ENCODE results near the gene PCDH1. TPM values are rescaled to one million over a fixed set of nuclear protein-coding genes. Genes with fewer than 3 reads are reported as not detected.

Gene PCDH1
- total and polyA plus RNA-seq, 2 of the 8 experiments (the other 6 are each of a cell fraction or from before 2014, with no cell fraction given): 101 to 102 TPM

DNA sequence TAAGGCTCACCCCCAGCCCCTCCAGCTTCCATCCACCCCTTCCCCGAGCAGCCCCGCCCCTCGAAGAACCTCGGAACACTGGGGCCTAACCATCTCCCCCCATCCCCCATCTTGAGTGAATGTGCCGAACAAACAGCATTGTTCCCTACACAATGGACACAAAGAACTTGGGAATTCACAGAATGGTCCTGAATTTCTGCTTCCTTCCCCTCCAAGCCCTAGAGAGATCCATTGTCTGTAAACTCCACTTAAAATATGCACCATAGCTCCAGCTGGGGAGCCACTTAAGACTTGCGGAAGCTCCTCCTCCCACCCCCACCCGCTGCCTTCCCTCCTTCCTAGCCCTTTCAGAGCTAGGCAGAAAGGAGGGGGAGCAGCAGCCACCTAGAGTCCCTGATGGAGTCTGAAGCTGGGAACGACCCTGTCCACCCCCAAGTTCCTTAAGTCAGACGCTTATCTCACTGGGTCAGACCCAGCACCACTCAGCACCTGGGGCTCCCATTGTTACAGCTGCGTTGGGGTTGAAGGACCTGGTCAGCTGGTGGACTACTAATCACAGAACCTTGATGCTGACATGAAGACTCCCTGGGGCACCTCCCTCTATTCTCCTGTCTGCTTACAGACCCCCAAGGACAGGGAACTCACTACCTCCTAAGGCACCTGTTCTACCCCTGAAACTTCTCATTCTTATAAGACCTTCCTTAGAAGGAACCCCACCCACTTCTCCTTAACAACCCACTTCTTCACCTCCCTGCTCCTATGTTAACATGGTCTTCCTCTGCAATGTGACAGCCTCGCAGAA is 61.4 kb downstream of the PCDH1 start (continued):
- TF ChIP-seq, protein P1, sequence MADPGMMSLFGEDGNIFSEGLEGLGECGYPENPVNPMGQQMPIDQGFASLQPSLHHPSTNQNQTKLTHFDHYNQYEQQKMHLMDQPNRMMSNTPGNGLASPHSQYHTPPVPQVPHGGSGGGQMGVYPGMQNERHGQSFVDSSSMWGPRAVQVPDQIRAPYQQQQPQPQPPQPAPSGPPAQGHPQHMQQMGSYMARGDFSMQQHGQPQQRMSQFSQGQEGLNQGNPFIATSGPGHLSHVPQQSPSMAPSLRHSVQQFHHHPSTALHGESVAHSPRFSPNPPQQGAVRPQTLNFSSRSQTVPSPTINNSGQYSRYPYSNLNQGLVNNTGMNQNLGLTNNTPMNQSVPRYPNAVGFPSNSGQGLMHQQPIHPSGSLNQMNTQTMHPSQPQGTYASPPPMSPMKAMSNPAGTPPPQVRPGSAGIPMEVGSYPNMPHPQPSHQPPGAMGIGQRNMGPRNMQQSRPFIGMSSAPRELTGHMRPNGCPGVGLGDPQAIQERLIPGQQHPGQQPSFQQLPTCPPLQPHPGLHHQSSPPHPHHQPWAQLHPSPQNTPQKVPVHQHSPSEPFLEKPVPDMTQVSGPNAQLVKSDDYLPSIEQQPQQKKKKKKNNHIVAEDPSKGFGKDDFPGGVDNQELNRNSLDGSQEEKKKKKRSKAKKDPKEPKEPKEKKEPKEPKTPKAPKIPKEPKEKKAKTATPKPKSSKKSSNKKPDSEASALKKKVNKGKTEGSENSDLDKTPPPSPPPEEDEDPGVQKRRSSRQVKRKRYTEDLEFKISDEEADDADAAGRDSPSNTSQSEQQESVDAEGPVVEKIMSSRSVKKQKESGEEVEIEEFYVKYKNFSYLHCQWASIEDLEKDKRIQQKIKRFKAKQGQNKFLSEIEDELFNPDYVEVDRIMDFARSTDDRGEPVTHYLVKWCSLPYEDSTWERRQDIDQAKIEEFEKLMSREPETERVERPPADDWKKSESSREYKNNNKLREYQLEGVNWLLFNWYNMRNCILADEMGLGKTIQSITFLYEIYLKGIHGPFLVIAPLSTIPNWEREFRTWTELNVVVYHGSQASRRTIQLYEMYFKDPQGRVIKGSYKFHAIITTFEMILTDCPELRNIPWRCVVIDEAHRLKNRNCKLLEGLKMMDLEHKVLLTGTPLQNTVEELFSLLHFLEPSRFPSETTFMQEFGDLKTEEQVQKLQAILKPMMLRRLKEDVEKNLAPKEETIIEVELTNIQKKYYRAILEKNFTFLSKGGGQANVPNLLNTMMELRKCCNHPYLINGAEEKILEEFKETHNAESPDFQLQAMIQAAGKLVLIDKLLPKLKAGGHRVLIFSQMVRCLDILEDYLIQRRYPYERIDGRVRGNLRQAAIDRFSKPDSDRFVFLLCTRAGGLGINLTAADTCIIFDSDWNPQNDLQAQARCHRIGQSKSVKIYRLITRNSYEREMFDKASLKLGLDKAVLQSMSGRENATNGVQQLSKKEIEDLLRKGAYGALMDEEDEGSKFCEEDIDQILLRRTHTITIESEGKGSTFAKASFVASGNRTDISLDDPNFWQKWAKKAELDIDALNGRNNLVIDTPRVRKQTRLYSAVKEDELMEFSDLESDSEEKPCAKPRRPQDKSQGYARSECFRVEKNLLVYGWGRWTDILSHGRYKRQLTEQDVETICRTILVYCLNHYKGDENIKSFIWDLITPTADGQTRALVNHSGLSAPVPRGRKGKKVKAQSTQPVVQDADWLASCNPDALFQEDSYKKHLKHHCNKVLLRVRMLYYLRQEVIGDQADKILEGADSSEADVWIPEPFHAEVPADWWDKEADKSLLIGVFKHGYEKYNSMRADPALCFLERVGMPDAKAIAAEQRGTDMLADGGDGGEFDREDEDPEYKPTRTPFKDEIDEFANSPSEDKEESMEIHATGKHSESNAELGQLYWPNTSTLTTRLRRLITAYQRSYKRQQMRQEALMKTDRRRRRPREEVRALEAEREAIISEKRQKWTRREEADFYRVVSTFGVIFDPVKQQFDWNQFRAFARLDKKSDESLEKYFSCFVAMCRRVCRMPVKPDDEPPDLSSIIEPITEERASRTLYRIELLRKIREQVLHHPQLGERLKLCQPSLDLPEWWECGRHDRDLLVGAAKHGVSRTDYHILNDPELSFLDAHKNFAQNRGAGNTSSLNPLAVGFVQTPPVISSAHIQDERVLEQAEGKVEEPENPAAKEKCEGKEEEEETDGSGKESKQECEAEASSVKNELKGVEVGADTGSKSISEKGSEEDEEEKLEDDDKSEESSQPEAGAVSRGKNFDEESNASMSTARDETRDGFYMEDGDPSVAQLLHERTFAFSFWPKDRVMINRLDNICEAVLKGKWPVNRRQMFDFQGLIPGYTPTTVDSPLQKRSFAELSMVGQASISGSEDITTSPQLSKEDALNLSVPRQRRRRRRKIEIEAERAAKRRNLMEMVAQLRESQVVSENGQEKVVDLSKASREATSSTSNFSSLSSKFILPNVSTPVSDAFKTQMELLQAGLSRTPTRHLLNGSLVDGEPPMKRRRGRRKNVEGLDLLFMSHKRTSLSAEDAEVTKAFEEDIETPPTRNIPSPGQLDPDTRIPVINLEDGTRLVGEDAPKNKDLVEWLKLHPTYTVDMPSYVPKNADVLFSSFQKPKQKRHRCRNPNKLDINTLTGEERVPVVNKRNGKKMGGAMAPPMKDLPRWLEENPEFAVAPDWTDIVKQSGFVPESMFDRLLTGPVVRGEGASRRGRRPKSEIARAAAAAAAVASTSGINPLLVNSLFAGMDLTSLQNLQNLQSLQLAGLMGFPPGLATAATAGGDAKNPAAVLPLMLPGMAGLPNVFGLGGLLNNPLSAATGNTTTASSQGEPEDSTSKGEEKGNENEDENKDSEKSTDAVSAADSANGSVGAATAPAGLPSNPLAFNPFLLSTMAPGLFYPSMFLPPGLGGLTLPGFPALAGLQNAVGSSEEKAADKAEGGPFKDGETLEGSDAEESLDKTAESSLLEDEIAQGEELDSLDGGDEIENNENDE (IDR thresholded peaks at IDR 0.05; ENCODE audit: insufficient replicate concordance, low read length): peak; percentile 69
- TF ChIP-seq BCL11A (IDR thresholded peaks at IDR 0.05; ENCODE audit: low read depth in 2 of 2, low read length in 2 of 2) (peak in 1 of 2 experiments; percentile 64), CTBP2 (IDR thresholded peaks at IDR 0.05; ENCODE audit: borderline replicate concordance, insufficient read depth, insufficient read length, low read length) (peak; percentile 78), TBP (IDR thresholded peaks at IDR 0.05; ENCODE audit: low read depth, low read length) (peak; percentile 58; the same call in 1 of the 2 replicates), TAF7 (optimal IDR thresholded peaks at IDR 0.05; ENCODE audit: borderline replicate concordance, low read depth, low read length) (no peak), SUZ12 (IDR thresholded peaks at IDR 0.05; ENCODE audit: low read length) (no peak), RNF2 (IDR thresholded peaks at IDR 0.05; ENCODE audit: borderline replicate concordance, low read depth, low read length, missing control alignments, poor library complexity, severe bottlenecking) (no peak), ASH2L (IDR thresholded peaks at IDR 0.05; ENCODE audit: low read length) (peak; percentile 24), PHF8 (conservative IDR thresholded peaks at IDR 0.05; ENCODE audit: low read depth, low read length) (no peak)

Data from H1 (cell line).